ENCODE data around the gene CNTNAP2.
A peak's percentile ranks its signal among the peaks of the same experiment; 100 is the strongest.

Gene CNTNAP2

DNA sequence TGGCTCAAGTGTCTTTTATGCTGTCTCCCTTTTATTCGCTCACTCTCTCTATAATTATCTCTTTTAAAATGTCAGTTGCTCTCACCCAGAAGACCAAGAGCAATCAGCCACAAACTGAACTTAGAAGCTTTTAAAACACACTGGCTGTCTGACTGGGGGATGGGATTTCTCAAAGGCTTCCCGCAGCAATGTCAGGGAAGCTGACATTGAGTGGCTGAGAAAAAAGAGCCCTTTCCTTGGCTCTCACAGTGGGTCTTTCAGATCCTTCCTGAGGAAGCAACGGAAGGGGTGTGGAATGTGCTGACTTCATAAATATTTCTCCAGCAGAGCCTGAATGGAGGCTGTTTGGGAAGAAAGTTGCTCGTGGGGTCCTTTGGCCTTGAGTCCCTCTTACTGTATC lies 2028.2 kb downstream of the CNTNAP2 start:
- DNase-seq = peak; percentile 30

DNA sequence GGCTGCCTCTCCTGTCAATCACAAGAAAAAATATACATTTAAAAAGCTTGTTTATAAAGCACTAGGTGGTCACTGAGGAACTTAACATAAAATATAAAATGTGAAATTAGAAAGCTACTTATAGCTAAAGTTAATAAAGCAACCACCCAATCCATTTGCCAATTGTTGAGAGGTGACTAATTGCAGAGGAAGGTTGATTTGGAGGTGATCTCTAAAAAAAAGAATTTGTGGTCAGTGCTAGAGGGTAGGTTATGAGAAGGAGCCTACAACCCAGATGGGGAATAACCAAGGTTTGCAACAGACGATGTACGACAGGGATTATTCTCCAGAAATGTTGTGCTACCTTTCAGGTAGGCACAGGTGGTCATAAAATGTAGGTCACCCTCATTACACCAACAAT lies 2029.7 kb downstream of the CNTNAP2 start:
- no peak for DNase-seq

DNA sequence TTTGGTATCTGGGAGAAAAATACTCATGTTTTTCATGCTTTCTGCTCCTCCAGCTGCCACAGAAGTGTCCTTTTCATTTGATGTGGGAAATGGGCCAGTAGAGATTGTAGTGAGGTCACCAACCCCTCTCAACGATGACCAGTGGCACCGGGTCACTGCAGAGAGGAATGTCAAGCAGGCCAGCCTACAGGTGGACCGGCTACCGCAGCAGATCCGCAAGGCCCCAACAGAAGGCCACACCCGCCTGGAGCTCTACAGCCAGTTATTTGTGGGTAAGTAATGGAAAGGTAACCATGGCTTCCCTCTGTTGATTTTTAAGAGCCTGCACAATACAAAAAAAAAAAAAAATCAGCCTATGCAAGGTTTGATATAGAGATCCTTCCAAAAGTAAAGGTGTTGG lies 2030.8 kb downstream of the CNTNAP2 start:
- DNase-seq = no peak

- no peak for DNase-seq
Observed at GRCh38 chr7:148148456-148148855, 2031.9 kb downstream of the CNTNAP2 start.

DNA sequence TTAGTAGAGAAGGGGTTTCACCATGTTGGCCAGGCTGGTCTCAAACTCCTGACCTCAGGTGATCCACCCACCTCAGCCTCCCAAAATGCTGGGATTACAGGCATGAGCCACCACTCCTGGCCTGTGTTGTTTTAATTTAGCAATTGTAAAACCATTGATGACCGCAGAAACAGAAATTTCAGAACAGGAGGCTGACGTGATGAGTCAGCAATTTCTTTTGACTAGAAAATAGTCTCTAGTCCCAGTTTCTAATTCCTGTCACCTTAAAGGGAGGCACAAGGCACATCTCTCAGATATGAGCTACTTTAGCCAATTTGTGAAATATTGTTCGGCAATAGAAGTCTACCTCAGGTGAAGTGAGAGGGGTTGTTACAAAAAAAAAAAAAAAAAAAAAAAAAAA lies 2033.1 kb downstream of the CNTNAP2 start:
- no peak for DNase-seq

DNA sequence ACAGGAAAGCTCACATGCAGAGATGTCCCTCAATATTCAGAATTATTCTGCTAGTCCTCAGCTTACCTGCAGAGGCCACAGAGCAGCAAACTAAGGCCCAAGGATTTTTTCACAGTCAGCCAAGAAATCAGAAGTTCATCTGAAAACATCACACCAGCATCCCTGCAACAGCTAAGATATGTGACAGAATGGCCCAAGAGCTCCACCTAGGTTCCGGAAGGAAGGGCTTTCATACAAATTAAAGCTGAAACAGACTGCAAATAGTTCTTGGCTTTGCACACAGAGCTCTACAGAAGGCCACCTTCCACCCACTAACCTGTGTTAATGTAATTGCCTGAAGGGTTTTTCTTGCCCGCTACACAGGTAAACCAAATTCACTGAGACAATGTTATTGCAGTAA lies 2035.2 kb downstream of the CNTNAP2 start:
- no peak for DNase-seq

DNA sequence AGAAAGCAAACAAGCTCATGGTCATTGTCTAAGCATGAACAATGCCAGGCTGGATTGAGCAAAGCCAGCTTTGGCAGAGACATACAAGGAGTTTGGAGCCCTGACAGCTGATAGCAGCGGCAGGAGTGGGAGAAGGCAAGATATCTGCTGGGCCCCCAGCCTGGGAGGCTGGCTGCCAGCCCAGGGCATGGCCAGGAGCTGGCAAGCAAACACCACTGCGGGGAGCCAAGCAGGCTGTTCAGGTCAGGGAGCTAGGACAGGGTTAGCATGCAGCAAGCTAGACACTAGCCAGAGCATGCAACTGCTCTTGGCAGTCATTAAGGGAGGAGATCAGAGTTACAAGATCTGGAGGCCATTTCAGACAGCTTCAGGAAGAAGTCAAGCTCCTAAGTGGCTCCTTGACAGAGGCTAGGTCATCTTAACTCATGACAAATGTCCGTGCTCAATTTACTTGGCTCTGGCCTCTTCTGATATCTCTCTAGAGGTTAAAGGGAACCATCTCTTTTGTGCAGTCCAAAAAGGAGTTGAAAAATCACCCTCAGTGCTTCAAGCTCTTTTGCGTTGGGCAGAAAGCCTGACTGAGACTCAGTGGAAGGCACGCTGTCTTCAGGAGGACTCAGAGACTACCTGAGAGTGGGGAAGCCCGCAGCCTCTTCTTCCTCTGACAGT lies 2037.1 kb downstream of the CNTNAP2 start:
- no peak for DNase-seq

DNA sequence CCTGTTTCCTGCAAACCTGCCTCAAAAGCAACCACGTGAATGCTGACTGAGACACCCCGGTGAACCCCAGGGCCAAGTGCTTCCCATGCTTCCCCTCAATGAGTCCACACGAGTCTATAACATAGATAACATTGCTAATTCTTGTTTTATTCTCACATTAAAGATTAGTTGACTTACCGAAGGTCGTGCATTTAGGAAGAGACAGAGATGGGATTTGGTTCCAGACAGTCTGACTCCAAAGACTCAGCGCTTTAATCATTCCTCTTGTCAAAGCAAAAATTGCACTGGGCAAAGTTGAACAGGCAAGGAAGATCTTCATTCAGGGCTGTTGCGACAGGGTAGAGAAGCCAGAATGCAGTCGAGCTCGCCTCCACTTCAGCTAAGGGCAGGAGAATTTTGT lies 2038.4 kb downstream of the CNTNAP2 start:
- DNase-seq = no peak

DNA sequence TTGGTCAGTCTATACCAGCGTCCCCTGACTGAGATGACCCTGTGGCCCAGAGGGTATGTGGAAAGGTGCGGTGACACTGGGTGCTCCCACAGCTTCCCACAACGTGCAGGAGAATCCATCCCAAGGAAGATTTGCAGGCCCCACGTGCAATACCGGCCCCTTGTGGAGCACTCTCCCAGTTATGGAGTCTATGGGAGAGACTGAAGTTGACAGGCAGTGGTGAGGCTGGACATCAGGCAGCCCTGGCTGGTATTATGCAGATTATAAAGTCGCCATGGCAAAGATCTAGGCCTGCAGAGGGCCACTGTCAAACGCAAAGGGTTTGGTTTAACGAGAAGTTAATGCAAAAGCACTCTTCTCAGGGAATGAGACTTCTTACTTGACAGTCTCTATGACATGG lies 2039.2 kb downstream of the CNTNAP2 start:
- DNase-seq = no peak

DNA sequence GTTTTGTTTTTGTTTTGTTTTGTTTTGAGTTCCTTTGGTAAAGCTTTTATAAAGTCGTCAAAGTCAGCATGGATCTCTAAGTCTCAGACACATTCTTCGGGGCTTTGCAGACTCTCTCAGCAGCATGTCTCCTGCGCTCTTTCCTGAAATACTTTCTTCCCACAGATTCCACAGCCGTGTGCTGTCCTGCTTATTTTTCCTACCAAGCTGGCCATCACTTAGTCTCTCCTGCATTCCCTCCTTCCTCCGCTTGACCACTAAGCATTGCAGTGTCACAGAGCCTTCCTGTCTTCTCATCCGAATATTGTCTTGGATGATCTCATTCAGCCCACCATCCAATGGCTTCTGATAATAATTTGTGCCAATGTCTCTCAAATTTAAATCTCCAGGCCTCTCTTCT lies 2039.6 kb downstream of the CNTNAP2 start:
- no peak for DNase-seq

DNA sequence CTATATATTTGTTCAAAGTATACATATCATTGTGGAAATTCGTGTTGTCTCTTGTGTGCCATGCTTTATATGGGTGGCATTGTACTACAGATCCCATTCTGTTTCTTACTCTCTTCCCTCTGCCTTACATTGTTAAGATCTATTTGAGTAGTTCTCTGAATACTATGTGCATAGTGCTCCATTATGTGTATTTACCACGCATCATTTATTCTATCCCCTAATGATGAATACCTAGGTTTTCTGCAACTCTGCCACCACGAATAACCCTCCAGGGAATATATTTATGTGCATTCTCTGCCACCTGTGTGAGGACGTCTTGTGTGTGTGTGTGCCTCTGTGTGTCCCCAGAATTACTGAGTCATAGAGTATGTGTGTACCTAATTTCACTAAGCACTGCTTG lies 2042.7 kb downstream of the CNTNAP2 start:
- no peak for DNase-seq

DNA sequence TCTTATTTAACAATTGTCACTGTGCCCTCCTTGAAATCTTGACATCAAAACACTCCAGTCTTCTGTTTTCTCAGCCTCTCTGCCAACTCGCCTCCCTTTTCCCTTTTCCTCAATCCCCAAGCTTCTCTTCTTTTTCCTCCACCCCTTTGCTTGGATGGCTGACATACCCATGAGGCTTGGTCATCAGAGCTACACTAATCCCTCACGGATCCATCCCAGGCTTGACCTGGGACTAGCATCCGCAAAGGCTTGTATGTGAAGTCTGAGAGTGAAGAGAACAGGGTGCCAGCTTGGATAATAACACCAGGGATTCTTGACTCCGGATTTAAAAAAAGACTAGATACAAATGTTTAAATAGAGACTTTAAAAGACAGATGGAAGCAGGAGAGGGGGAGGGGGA lies 2045.2 kb downstream of the CNTNAP2 start:
- no peak for DNase-seq

DNA sequence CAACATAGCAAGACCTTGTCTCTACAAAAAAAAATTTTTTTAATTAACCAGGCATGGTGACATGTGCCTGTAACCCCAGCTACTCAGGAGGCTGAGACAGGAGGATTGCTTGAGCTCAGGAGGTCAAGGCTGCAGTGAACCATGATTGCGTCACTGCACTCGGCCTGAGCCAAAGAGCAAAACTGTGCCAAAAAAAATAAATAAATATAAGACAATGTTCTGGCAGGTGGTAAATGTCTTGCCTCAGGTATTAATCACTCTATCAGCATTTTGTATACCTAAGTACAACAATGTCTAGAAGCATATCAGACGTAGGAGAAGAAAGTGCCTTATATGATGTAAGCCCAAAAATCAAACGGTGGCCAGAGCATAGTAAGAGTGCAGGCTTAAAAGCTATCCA lies 2046.2 kb downstream of the CNTNAP2 start:
- DNase-seq = no peak

DNA sequence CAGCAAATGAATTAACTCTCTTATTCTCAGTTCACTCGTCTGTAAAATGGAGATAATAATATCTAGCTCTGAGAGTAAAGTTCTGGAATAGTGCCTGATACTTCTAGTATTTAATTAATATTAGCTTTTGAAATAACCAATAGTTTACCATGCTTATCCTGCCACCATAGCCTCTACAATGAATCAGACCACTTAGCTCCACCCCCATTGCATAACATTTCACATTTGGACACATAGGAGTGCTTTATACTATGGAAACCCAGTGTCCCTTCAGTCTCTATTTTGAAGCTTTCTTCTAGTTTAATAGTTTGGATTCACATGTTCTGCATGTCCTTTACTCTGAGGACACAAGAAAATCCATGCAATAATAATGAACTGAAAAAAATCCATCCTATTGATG lies 2046.6 kb downstream of the CNTNAP2 start:
- peak; percentile 7 for DNase-seq

- no peak for DNase-seq
Observed at GRCh38 chr7:148172920-148173319, 2056.3 kb downstream of the CNTNAP2 start.

DNA sequence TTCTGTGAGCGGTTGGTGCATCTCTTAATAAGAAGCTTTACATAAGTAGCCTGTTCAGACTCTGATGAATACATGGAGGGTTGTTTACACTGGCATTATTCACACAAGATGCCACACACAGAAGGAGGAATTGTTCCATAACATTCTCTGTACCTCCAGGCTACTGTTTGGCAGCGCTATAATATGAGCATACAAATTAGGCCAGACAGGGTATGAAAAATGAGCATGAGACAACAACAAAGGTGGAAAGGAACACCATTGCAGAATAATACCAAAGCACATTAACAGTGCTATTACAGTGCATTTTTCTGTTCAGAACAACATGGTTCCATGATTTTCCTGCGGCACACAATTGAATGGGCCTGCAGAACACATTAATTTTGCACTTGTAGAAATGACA lies 2056.8 kb downstream of the CNTNAP2 start:
- DNase-seq = peak; percentile 20

GRCh38 chr7:148174376-148174775 lies 2057.8 kb downstream of the CNTNAP2 start:
- DNase-seq = no peak

DNA sequence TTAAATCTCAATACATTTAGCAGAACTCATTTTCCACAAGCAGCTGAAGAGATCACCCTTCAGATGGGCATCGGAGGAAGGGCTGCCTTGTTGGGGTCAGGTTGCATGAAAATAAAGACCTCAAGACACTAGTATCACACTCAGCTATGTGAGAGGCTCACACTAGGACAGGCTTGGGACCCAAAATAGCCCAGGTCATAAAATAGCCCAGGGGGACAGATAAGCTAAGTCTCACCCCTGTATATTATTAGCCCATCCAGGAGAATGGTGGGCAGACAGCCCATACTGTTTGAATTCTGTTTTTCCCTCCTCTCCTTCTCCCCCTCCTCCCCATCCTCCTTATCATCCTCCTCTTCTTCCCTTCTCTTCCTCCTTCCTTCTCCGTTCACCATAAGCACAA lies 2058.9 kb downstream of the CNTNAP2 start:
- DNase-seq = no peak

- DNase-seq = no peak
Observed at GRCh38 chr7:148177972-148178371, 2061.4 kb downstream of the CNTNAP2 start.

GRCh38 chr7:148180075-148180474 lies 2063.5 kb downstream of the CNTNAP2 start:
- DNase-seq = no peak

DNA sequence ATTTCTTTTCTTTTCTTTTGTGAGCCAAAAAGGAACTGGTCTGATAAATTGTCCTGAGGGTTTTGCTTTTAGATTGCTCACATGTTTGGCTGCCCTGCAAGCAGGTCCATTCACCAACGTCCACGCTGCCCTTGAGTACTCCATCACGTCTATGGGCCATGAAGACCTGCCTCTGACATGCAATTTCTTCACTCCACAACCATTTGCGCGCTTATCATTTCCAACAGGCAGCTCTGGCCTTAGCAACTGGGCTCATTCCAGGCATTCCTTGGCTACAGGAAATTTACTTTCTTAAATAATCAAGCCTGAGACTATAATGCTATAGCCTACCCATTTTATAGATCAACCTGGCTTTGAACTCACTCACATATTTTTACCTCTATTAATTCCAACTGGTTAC lies 2065.7 kb downstream of the CNTNAP2 start:
- no peak for DNase-seq

GRCh38 chr7:148185041-148185440 lies 2068.4 kb downstream of the CNTNAP2 start:
- peak; percentile 24 for DNase-seq

- no peak for DNase-seq
Observed at GRCh38 chr7:148187471-148187870, 2070.9 kb downstream of the CNTNAP2 start.

- DNase-seq = no peak
Observed at GRCh38 chr7:148191391-148192065, 2074.9 kb downstream of the CNTNAP2 start.

- no peak for DNase-seq
Observed at GRCh38 chr7:148192491-148192890, 2075.9 kb downstream of the CNTNAP2 start.
